Kidney tubule cell (primary cell): ENCODE measurements around the gene RBMX.
"Not testable (repeated sequence)": the region's sequence is repeated elsewhere in the genome, so short reads cannot be mapped to it uniquely, and the experiment has no call there.

Experiments
- DNase-seq: peaks from one replicate; pipeline ENCODE4 v3.0.0-alpha.2; 2018; ENCODE audit warnings: low spot score

The RBMX gene

GRCh38 chrX:136878423-136878822, 2.1 kb downstream of the RBMX start:
- DNase-seq: no peak

- not testable (repeated sequence) for DNase-seq
Measured at GRCh38 chrX:136874114-136874513, 6.4 kb downstream of the RBMX start.

DNA sequence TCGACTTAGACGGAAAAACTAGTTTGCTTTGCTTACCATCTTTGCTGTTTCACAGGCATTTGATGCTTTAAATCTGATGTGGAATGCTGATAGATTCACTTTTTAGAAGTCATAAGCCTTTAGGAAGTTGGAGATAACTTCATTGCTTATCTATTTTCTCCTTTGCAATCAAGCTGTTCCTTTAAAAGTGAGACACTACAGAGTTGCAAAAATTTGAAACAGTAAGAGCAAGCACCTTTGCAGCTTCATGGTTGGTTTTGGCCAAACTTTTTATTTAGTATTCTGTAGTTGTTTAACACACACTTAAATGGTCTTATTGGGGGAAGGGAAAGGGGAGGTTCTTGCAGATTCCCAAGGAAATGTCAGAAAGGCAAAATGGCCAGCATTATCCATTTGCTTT, 7.3 kb downstream of the RBMX start:
- not testable (repeated sequence) for DNase-seq

DNA sequence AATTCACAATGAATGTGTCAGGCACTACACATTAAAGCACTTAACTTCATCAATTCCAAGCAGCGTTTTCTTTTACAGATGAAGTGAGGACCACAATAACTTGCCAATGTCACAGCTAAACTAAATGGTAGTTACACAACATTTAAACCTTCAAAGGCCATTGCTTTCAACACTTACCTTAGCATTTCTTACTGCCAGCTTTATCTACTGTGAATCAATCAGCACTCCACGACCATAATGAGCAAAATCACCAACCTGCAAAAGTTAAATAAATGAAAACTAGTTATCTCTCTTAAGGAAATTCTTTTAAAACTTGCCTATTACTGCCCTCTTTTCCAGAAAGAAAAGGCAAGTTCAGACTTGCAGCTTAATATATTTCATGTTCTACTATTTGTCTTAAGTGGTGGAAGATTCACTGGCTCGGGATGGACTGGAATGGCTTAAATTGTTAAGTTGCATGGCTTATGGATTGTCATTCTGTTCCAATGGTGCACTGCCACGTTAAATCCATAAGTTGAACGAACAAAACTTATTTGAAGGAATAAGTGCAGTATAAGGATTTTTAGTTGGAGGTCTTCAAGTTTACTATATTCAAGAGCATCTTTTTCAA, 8.3 kb downstream of the RBMX start:
- no peak for DNase-seq

GRCh38 chrX:136870064-136870463, 10.5 kb downstream of the RBMX start:
- DNase-seq: no peak

- DNase-seq: no peak
Measured at GRCh38 chrX:136868283-136869055, 12.1 kb downstream of the RBMX start.

DNA sequence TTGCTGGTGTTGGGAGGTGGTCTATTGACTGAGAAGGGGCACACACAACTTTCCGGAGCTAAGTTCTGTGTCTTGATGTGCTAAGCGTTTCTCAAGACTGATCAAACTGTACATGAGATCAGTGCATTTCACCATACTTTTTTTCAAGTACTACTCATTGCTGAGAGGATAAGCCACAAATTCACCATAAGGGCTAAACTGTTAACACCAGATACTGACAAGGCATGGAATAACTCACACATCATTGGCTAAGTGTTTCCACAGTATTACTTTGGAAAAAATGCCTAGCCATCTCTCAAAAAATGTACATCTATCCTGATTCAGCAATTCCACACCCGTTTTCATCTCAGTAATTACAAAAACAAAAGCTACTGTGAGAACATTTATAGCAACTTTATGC, 13.0 kb downstream of the RBMX start:
- no peak for DNase-seq

DNA sequence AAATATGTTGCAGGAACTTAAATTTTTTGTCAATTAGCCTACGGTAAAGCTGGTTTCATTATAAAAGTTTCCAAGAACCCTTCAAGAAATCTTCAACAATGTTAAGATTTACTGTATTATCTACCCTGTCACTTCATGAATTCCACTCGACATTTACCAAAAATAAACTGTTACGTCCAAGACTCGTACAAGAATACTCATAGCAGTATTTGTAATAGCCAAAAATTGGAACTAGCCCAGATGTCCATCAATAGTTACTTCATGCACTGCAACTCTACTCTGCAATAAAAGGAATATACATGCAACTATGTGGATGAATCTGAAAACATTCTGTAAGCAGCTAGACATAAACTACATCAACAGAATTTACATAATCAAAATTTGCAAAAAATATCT, 13.4 kb downstream of the RBMX start:
- no peak for DNase-seq

DNA sequence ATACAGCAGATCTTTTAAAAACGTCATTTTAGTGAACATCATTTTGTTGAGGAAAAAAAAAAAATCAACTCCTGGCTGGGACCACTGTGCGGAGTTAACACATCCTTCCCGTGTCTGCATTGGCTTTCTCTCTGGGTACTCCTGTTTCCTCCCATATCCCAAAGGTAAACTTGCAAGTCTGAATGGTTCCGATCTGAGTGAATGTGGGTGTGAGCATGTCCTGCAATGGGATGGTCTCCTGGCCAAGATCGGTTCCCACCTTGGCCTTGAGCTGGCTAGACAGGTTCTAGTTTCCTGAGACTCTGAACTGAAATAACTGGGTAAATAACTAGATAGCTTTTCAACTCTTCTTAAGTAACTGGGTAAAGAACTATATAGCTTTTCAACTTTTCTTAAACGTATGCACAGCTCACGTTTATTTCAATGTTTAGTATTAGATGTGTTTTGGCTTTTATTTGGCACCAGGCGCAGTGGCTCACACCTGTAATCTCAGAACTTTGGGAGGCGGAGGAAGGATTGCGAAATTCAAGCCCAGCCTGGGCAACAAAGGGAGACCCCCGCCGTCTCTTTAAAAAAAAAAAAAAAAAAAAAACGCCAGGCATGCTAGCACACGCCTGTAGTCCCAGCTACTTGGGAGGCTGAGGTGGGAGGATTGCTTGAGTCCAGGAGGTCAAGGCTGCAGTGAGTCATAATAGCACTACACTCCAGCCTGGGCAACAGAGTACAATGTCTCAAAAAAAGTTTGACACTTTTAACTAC, 14.0 kb downstream of the RBMX start:
- DNase-seq: no peak

- no peak for DNase-seq
Measured at GRCh38 chrX:136865270-136866158, 15.0 kb downstream of the RBMX start.

GRCh38 chrX:136863826-136864225, 16.7 kb downstream of the RBMX start:
- DNase-seq: no peak

- DNase-seq: no peak
Measured at GRCh38 chrX:136862546-136862945, 18.0 kb downstream of the RBMX start.

- DNase-seq: no peak
Measured at GRCh38 chrX:136861877-136862276, 18.6 kb downstream of the RBMX start.

- DNase-seq: no peak
Measured at GRCh38 chrX:136858007-136858756, 22.3 kb downstream of the RBMX start.

DNA sequence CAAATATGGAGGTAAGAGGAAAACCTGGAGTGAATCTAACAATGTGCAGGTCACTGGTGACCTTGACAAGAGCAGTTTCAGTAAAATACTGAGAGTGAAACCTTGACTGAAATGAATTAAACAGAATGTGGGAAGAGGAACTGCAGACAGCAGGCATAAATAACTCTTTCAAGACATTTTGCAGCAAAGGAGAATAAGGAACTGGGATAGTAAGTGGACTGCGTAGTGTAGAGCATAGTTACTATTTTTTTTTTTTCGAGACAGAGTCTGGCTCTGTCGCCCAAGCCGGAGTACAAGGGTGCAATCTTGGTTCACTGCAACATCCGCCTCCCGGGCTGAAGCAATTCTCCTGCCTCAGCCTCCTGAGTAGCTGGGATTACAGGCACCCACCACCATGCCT, 24.0 kb downstream of the RBMX start:
- DNase-seq: no peak

GRCh38 chrX:136856050-136856449, 24.5 kb downstream of the RBMX start:
- DNase-seq: no peak

DNA sequence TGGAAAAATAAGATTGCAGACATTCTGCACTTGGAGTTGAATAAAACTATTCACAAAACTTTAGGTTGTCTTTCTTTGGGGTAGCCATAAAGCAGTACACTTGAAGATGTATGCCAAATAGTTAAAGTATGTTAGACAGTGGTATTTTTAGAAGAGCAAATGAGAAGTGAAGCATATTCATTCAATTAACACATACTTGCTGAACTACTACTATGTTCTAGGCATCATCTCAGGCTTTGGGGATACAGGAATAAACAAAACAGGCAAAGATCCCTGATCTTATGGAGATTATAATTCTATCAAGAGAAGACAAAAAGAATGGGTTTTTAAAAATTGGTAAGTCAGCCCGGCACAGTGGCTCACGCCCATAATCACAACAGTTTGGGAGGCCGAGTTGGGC, 29.0 kb downstream of the RBMX start:
- no peak for DNase-seq

- no peak for DNase-seq
Measured at GRCh38 chrX:136850441-136851175, 29.9 kb downstream of the RBMX start.

GRCh38 chrX:136849395-136849794, 31.1 kb downstream of the RBMX start:
- no peak for DNase-seq

- no peak for DNase-seq
Measured at GRCh38 chrX:136847874-136848273, 32.7 kb downstream of the RBMX start.

DNA sequence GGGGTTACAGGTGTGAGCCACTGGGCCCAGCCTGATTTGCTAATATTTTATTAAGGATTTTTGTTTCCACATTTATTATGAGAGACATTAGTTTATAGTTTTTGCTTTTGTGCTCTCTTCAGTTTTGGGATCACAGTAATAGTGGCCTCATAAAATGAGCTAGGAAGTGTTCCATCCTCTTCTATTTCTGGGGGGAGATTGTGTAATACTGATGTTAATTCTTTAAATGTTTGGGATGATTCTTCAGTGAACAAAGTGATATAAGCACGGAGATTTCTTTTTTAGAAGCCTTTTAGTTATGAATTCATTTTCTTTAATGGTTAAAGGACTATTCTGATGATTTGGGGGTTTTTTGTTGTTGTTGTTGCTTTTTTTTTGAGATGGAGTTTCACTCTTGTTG, 41.3 kb downstream of the RBMX start:
- DNase-seq: no peak
